Lung (tissue), 12 donors: ENCODE data around the gene ATF6. TPM values are rescaled to one million over a fixed set of nuclear protein-coding genes. Genes with fewer than 3 reads are reported as not detected.

Experiments used
- ATAC-seq: fragments of 200-7000 bp; cut with Tn5 transposase; one replicate; pipeline ENCODE4 v1.9.1; 2020; ENCODE audit warnings: moderate number of reproducible peaks; ENCODE audit not compliant: insufficient read depth, low FRiP score
- DNase-seq, 3 donors: peaks; one replicate each; pipeline ENCODE4 v3.0.0-alpha.2; 2013 to 2017
- H3K27ac ChIP-seq, 2 donors: one replicate each; pipeline ENCODE4 v1.5.1; 2013; ENCODE audit warnings: mild to moderate bottlenecking in 2 of 2, moderate library complexity in 2 of 2, control low read depth in 1 of 2, inconsistent platforms in 1 of 2, low read depth in 1 of 2, low read length in 1 of 2
- H3K27me3 ChIP-seq, 3 donors: one replicate each; pipeline ENCODE4 v1.5.1; 2013; ENCODE audit warnings: low read length in 2 of 3; ENCODE audit not compliant: control insufficient read depth in 3 of 3, insufficient read depth in 3 of 3
- H3K36me3 ChIP-seq, 4 donors: one replicate each; pipeline ENCODE4 v1.5.1; 2013; ENCODE audit warnings: low read length in 4 of 4, mild to moderate bottlenecking in 1 of 4, moderate library complexity in 1 of 4; ENCODE audit not compliant: control insufficient read depth in 4 of 4, insufficient read depth in 4 of 4
- H3K4me1 ChIP-seq, 5 donors: one replicate each; pipeline ENCODE4 v1.5.1; 2013; ENCODE audit warnings: low read length in 5 of 5, mild to moderate bottlenecking in 2 of 5, moderate library complexity in 1 of 5; ENCODE audit not compliant: control insufficient read depth in 5 of 5, insufficient read depth in 5 of 5
- H3K4me3 ChIP-seq: one replicate; pipeline ENCODE4 v1.5.1; 2013; ENCODE audit warnings: mild to moderate bottlenecking, control low read depth, moderate library complexity
- H3K9ac ChIP-seq, 2 donors: one replicate each; pipeline ENCODE4 v1.5.1; 2013; ENCODE audit warnings: low read length in 2 of 2, control low read depth in 1 of 2; ENCODE audit not compliant: insufficient read depth in 1 of 2
- H3K9me3 ChIP-seq, 4 donors: one replicate each; pipeline ENCODE4 v1.5.1; 2013; ENCODE audit warnings: low read length in 3 of 4, mild to moderate bottlenecking in 1 of 4, moderate library complexity in 1 of 4; ENCODE audit not compliant: control insufficient read depth in 4 of 4, insufficient read depth in 3 of 4
- WGBS, 2 donors: extraction: QIAGEN DNeasy Blood & Tissue Kit; methylation state at CpG; one replicate each; pipeline ENCODE4 v1.1.7; 2013; 5-methylcytosine and 5-hydroxymethylcytosine counted together
- polyA plus RNA-seq, 2 donors: library from polyadenylated mRNA; stranded (reverse); fragments of 200-250 nt; gene quantifications; one replicate each; pipeline ENCODE4 v1.2.1, GENCODE V29; 2013
- total RNA-seq, 2 donors: library from RNA; depleted of rRNA in 1 of 2; stranded (reverse); fragments of >200 nt in 1 of 2; gene quantifications; one replicate each; pipeline ENCODE4 v1.2.1, GENCODE V29; 2014 to 2021
- TF ChIP-seq, protein P1 (sequence below): IDR thresholded peaks from 2 replicates; pipeline ENCODE4 v1.5.1; 2012; ENCODE audit warnings: mild to moderate bottlenecking; ENCODE audit errors: control extremely low read depth, extremely low read depth
- donor health status: control.
- donor health status: control.
- donor health status: Bipolar disorder and iron deficiency.
- donor health status: healthy.
- donor health status: DM: yes; HTN: yes; CAD: no.

The ATF6 gene
- total and polyA plus RNA-seq, 4 donors = 4.3 to 44.8 (median 22.6) TPM

- Histone ChIP-seq H3K4me3 (no peak overlapping the region), H3K27ac (no peak overlapping the region), H3K4me1 (no peaks in the 10 kb centered on the region), H3K9me3 (peaks cover 0 to 5% (median 0%) of the 10 kb centered on the region in 4 donors), H3K27me3 (peaks cover 0 to 3% (median 0%) of the 10 kb centered on the region in 3 donors), H3K9ac (no peak overlapping the region), H3K36me3 (peaks cover 0 to 5% (median 0%) of the 10 kb centered on the region in 4 donors)
- DNase-seq (no peak), ATAC-seq (no peak)
- 70 to 84% methylated on average over 3 of the region's 3 CpGs for WGBS, 2 donors
- TF ChIP-seq, protein P1, sequence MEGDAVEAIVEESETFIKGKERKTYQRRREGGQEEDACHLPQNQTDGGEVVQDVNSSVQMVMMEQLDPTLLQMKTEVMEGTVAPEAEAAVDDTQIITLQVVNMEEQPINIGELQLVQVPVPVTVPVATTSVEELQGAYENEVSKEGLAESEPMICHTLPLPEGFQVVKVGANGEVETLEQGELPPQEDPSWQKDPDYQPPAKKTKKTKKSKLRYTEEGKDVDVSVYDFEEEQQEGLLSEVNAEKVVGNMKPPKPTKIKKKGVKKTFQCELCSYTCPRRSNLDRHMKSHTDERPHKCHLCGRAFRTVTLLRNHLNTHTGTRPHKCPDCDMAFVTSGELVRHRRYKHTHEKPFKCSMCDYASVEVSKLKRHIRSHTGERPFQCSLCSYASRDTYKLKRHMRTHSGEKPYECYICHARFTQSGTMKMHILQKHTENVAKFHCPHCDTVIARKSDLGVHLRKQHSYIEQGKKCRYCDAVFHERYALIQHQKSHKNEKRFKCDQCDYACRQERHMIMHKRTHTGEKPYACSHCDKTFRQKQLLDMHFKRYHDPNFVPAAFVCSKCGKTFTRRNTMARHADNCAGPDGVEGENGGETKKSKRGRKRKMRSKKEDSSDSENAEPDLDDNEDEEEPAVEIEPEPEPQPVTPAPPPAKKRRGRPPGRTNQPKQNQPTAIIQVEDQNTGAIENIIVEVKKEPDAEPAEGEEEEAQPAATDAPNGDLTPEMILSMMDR = no peak
Observed at GRCh38 chr1:162004441-162004950, 238.4 kb downstream of the ATF6 start.

DNA sequence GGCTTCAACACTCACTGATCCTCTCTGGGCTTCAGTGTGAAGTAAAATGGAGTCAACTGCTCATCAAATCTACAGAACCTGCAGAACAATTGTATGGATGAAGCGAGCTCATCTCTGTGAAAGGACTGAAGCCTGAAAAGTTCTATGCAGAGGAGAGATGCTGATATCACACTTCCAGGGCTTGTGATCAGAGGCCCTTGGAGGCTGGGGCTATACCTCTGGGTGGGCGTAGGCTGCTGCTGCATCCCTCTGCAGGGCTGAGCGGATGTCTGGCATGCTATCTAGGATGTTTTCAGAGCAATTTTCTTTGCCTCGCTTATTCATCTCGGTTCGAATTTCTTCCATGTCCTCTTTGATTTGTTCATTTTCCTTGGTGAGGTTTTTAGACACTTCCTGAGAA is 240.0 kb downstream of the ATF6 start:
- no peak for ATAC-seq
- WGBS, 2 donors = 86 to 94% methylated on average over 6 of the region's 6 CpGs

GRCh38 chr1:162007466-162007865 is 241.3 kb downstream of the ATF6 start:
- Histone ChIP-seq H3K9me3 (no peaks in the 10 kb centered on the region), H3K27ac (no peak overlapping the region), H3K9ac (no peak overlapping the region), H3K4me1 (peaks cover 0 to 10% (median 2%) of the 10 kb centered on the region in 5 donors), H3K27me3 (peaks cover 0 to 3% (median 0%) of the 10 kb centered on the region in 3 donors), H3K36me3 (no peaks in the 10 kb centered on the region), H3K4me3 (no peak overlapping the region)
- ATAC-seq = no peak
- DNase-seq = no peak
- TF ChIP-seq, protein P1 = no peak
- 94% methylated on average over 3 of the region's 3 CpGs for WGBS, 2 donors

More for the DNA sequence above, 240.0 kb downstream of the ATF6 start:
- Histone ChIP-seq H3K4me1 (peaks cover 0 to under 1% (median 0%) of the 10 kb centered on the region in 5 donors), H3K9ac (no peak overlapping the region), H3K27ac (no peak overlapping the region), H3K36me3 (no peaks in the 10 kb centered on the region), H3K9me3 (no peaks in the 10 kb centered on the region), H3K4me3 (no peak overlapping the region), H3K27me3 (peaks cover 0 to 3% (median 0%) of the 10 kb centered on the region in 3 donors)
- TF ChIP-seq, protein P1 = no peak
- DNase-seq = no peak

GRCh38 chr1:162008799-162009198 is 242.7 kb downstream of the ATF6 start:
- H3K4me3 ChIP-seq = no peak overlapping the region

More at GRCh38 chr1:162008799-162009198, 242.7 kb downstream of the ATF6 start:
- Histone ChIP-seq H3K27me3 (peaks cover 0 to 3% (median 0%) of the 10 kb centered on the region in 3 donors), H3K36me3 (no peaks in the 10 kb centered on the region), H3K4me1 (peaks cover 0 to 10% (median 2%) of the 10 kb centered on the region in 5 donors), H3K9ac (no peak overlapping the region), H3K9me3 (no peaks in the 10 kb centered on the region), H3K27ac (no peak overlapping the region)
- ATAC-seq (no peak), DNase-seq (no peak)
- TF ChIP-seq, protein P1 = no peak
- 84 to 86% methylated on average over 5 of the region's 5 CpGs for WGBS, 2 donors
